MM.1S (cell line): Measurements from ENCODE around the gene LNX1.

Experiments
- DNase-seq: peaks from one replicate; pipeline ENCODE4 v3.0.0-alpha.2; 2015
- H2AFZ ChIP-seq: fragments of 300-600 bp; sonication (generic); 2 replicates; pipeline ENCODE4 v1.6.0; 2016; ENCODE audit warnings: antibody characterized with exemption, low read length
- H3F3A ChIP-seq: fragments of 300-600 bp; sonication (generic); 2 replicates; pipeline ENCODE4 v1.6.1; 2016; ENCODE audit warnings: mild to moderate bottlenecking, antibody characterized with exemption, low read length, moderate library complexity, mixed read lengths; ENCODE audit not compliant: insufficient read depth
- H3K27ac ChIP-seq: fragments of 300-600 bp; sonication (generic); 2 replicates; pipeline ENCODE4 v1.5.1; 2016; ENCODE audit warnings: mild to moderate bottlenecking, low read length
- H3K27me3 ChIP-seq: fragments of 300-600 bp; sonication (generic); replicated peaks from 2 replicates; pipeline ENCODE4 v1.6.0; 2016; ENCODE audit warnings: low read length; ENCODE audit not compliant: insufficient read depth
- H3K36me3 ChIP-seq: fragments of 300-600 bp; sonication (generic); replicated peaks from 2 replicates; pipeline ENCODE4 v1.6.1; 2016; ENCODE audit warnings: mild to moderate bottlenecking, low read length, mixed read lengths; ENCODE audit not compliant: insufficient read depth
- H3K4me1 ChIP-seq: fragments of 300-600 bp; sonication (generic); 2 replicates; pipeline ENCODE4 v1.6.1; 2016; ENCODE audit warnings: low read length, mixed read lengths
- H3K4me2 ChIP-seq: fragments of 300-600 bp; sonication (generic); 2 replicates; pipeline ENCODE4 v1.6.0; 2016; ENCODE audit warnings: low read depth, low read length
- H3K4me3 ChIP-seq: fragments of 300-600 bp; sonication (generic); 2 replicates; pipeline ENCODE4 v1.5.1; 2016; ENCODE audit warnings: low read length, mixed read lengths
- H3K79me2 ChIP-seq: fragments of 300-600 bp; sonication (generic); 2 replicates; pipeline ENCODE4 v1.6.1; 2016; ENCODE audit warnings: mixed run types, low read length, mixed read lengths
- H3K9ac ChIP-seq: fragments of 300-600 bp; sonication (generic); 2 replicates; pipeline ENCODE4 v1.6.1; 2016; ENCODE audit warnings: low read length, mixed read lengths
- H3K9me2 ChIP-seq: fragments of 300-600 bp; sonication (generic); replicated peaks from 2 replicates; pipeline ENCODE4 v1.6.1; 2016; ENCODE audit warnings: mild to moderate bottlenecking, low read length, mixed read lengths; ENCODE audit not compliant: insufficient read depth
- H3K9me3 ChIP-seq: fragments of 300-600 bp; sonication (generic); replicated peaks from 2 replicates; pipeline ENCODE4 v1.6.1; 2016; ENCODE audit warnings: mild to moderate bottlenecking, low read length, mixed read lengths; ENCODE audit not compliant: insufficient read depth
- H4K20me1 ChIP-seq: fragments of 300-600 bp; sonication (generic); 2 replicates; pipeline ENCODE4 v1.6.1; 2016; ENCODE audit warnings: mild to moderate bottlenecking, low read length, moderate library complexity, mixed read lengths; ENCODE audit not compliant: insufficient read depth
- CTCF ChIP-seq: fragments of 300-600 bp; sonication (generic); IDR thresholded peaks from 2 replicates; pipeline ENCODE4 v1.5.1; 2016; ENCODE audit warnings: antibody characterized with exemption, low read length, mixed read lengths
- EZH2 ChIP-seq: fragments of 300-600 bp; sonication (generic); optimal IDR thresholded peaks from 2 replicates; pipeline ENCODE3; 2017; ENCODE audit warnings: low read depth, mild to moderate bottlenecking, antibody characterized with exemption, low read length, mixed read lengths
- EZH2phosphoT487 ChIP-seq: fragments of 300-600 bp; sonication (generic); IDR thresholded peaks from 2 replicates; pipeline ENCODE4 v1.6.1; 2018; ENCODE audit warnings: antibody characterized with exemption, low read length

The LNX1 gene

GRCh38 chr4:53598901-53599300 lies 7.6 kb upstream of the LNX1 start:
- DNase-seq, result no peak
- H3K4me2 ChIP-seq, result peak overlapping the region; percentile 51; the same call in 1 of the 2 replicates
- TF ChIP-seq EZH2, result no peak
- no peak for TF ChIP-seq EZH2phosphoT487
- TF ChIP-seq CTCF, result no peak
- no peak overlapping the region for H3K9ac ChIP-seq
- H3K9me3 ChIP-seq, result no peaks in the 10 kb centered on the region
- no peaks in the 10 kb centered on the region for H3K79me2 ChIP-seq
- no peak overlapping the region for H2AFZ ChIP-seq
- peaks cover 20% of the 10 kb centered on the region for H3K4me1 ChIP-seq
- no peak overlapping the region for H3K4me3 ChIP-seq
- no peaks in the 10 kb centered on the region for H3K27me3 ChIP-seq
- no peaks in the 10 kb centered on the region for H3K36me3 ChIP-seq
- peaks cover 9% of the 10 kb centered on the region for H3F3A ChIP-seq
- peak overlapping the region; percentile 77; the same call in 1 of the 2 replicates for H3K27ac ChIP-seq
- H4K20me1 ChIP-seq, result no peaks in the 10 kb centered on the region
- no peaks in the 10 kb centered on the region for H3K9me2 ChIP-seq

DNA sequence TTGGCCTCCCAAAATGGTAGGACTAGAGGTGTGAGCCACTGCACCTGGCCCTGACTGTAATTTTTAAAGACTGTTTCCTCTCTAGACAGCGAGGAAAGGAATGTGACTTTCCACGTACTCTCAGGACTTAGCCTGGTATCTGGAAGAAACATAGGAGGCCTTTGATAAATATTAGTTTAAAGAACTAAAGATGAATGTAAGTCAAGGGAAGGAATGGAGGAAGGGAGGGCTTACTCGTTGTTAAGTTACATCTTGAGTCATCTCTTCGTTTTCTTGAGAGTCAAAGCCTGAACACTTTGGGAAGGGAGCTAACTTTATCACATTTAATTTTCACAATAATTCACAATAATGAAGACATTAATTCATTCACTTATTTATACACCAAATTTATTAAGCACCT lies 7.2 kb upstream of the LNX1 start:
- no peaks in the 10 kb centered on the region for H3K27me3 ChIP-seq
- peaks cover 20% of the 10 kb centered on the region for H3K4me1 ChIP-seq
- no peaks in the 10 kb centered on the region for H3K9me3 ChIP-seq
- H3K79me2 ChIP-seq, result no peaks in the 10 kb centered on the region
- no peaks in the 10 kb centered on the region for H4K20me1 ChIP-seq
- H3K9me2 ChIP-seq, result no peaks in the 10 kb centered on the region
- no peak overlapping the region for H3K4me2 ChIP-seq
- H3K27ac ChIP-seq, result no peak overlapping the region; the same call in 1 of the 2 replicates
- H3K9ac ChIP-seq, result no peak overlapping the region
- DNase-seq, result no peak
- no peak overlapping the region for H2AFZ ChIP-seq
- H3K4me3 ChIP-seq, result no peak overlapping the region
- no peaks in the 10 kb centered on the region for H3K36me3 ChIP-seq
- no peak for TF ChIP-seq CTCF
- TF ChIP-seq EZH2, result no peak
- TF ChIP-seq EZH2phosphoT487, result no peak
- H3F3A ChIP-seq, result peaks cover 9% of the 10 kb centered on the region

DNA sequence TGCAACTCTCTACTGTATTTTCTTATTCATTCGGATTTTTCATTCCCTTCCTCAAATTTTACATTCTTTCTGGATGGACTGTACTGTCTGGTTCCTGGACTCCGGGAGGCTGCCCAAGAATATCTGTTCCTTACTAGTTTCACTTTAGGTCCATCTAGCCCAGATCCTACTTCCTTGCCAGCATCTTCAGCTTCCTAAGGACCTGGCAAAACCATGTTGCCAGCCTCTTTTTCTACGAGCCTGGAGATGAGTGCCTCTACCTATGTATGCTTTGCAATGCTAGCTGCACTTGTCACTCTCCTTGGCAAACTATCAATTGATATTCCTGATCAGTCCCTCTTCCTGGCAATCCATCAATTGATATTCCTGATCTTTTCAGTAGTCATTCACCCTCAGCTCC lies 5.6 kb upstream of the LNX1 start:
- H3K9ac ChIP-seq, result no peak overlapping the region
- H3K9me2 ChIP-seq, result no peaks in the 10 kb centered on the region
- no peak overlapping the region for H2AFZ ChIP-seq
- H3K4me3 ChIP-seq, result no peak overlapping the region
- no peaks in the 10 kb centered on the region for H4K20me1 ChIP-seq
- H3K4me1 ChIP-seq, result peaks cover 14% of the 10 kb centered on the region
- H3K79me2 ChIP-seq, result no peaks in the 10 kb centered on the region
- no peak for DNase-seq
- H3K27ac ChIP-seq, result no peak overlapping the region
- no peaks in the 10 kb centered on the region for H3K27me3 ChIP-seq
- no peak overlapping the region for H3K4me2 ChIP-seq
- peaks cover 9% of the 10 kb centered on the region for H3F3A ChIP-seq
- H3K36me3 ChIP-seq, result no peaks in the 10 kb centered on the region
- no peaks in the 10 kb centered on the region for H3K9me3 ChIP-seq
- TF ChIP-seq EZH2, result no peak

GRCh38 chr4:53595834-53596233 lies 4.5 kb upstream of the LNX1 start:
- no peaks in the 10 kb centered on the region for H3K36me3 ChIP-seq
- H3K9me2 ChIP-seq, result no peaks in the 10 kb centered on the region
- H3K27me3 ChIP-seq, result no peaks in the 10 kb centered on the region
- H3K27ac ChIP-seq, result no peak overlapping the region
- H4K20me1 ChIP-seq, result no peaks in the 10 kb centered on the region
- no peak overlapping the region for H3K4me2 ChIP-seq
- H3K4me3 ChIP-seq, result no peak overlapping the region
- peaks cover 14% of the 10 kb centered on the region for H3K4me1 ChIP-seq
- H3K9ac ChIP-seq, result no peak overlapping the region
- H3F3A ChIP-seq, result peaks cover 9% of the 10 kb centered on the region
- H2AFZ ChIP-seq, result no peak overlapping the region
- TF ChIP-seq EZH2, result no peak
- TF ChIP-seq CTCF, result no peak
- no peak for TF ChIP-seq EZH2phosphoT487
- H3K9me3 ChIP-seq, result no peaks in the 10 kb centered on the region
- no peak for DNase-seq
- no peaks in the 10 kb centered on the region for H3K79me2 ChIP-seq
